Urinary bladder (tissue), 4 donors: Measurements from ENCODE around the gene SLC6A18. TPM values are rescaled to one million over a fixed set of nuclear protein-coding genes. Genes with fewer than 3 reads are reported as not detected.

Experiments
- DNase-seq: peaks from one replicate; pipeline ENCODE4 v3.0.0-alpha.2; 2015; ENCODE audit errors: extremely low spot score
- H3K27ac ChIP-seq: one replicate; pipeline ENCODE4 v1.5.1; 2013; ENCODE audit warnings: low read depth, mild to moderate bottlenecking, moderate library complexity
- H3K36me3 ChIP-seq: one replicate; pipeline ENCODE4 v1.6.1; 2013; ENCODE audit warnings: mild to moderate bottlenecking, moderate library complexity; ENCODE audit not compliant: insufficient read depth
- H3K4me1 ChIP-seq: one replicate; pipeline ENCODE4 v1.6.1; 2013; ENCODE audit warnings: mild to moderate bottlenecking, moderate library complexity; ENCODE audit not compliant: insufficient read depth
- H3K4me3 ChIP-seq: one replicate; pipeline ENCODE4 v1.5.1; 2013; ENCODE audit warnings: low read depth, low read length
- WGBS: extraction: QIAGEN DNeasy Blood & Tissue Kit; methylation state at CpG from one replicate; pipeline ENCODE4 v1.1.7; 2013; 5-methylcytosine and 5-hydroxymethylcytosine counted together
- polyA plus RNA-seq: library from polyadenylated mRNA; stranded (reverse); fragments of 200-250 nt; gene quantifications from one replicate; pipeline ENCODE4 v1.2.3, GENCODE V29; 2013
- total RNA-seq: library from RNA; depleted of rRNA; stranded (reverse); fragments of >200 nt; gene quantifications from one replicate; pipeline ENCODE4 v1.2.3, GENCODE V29; 2014
- donor health status: healthy with polysubstance abuse.
- donor health status: healthy.

Gene SLC6A18
- total and polyA plus RNA-seq, 2 donors = not detected

GRCh38 chr5:1245905-1246576 lies 20.9 kb downstream of the SLC6A18 start:
- DNase-seq = no peak
- no peaks in the 10 kb centered on the region for H3K36me3 ChIP-seq
- no peak overlapping the region for H3K4me3 ChIP-seq
- 55% methylated on average over 58 of the region's 58 CpGs for WGBS
- no peaks in the 10 kb centered on the region for H3K4me1 ChIP-seq
- H3K27ac ChIP-seq = no peak overlapping the region

- Histone ChIP-seq H3K36me3 (no peaks in the 10 kb centered on the region), H3K27ac (no peak overlapping the region), H3K4me3 (no peak overlapping the region), H3K4me1 (no peaks in the 10 kb centered on the region)
- WGBS = 25% methylated on average over 43 of the region's 43 CpGs
- DNase-seq = no peak
Measured at GRCh38 chr5:1246711-1247431, 21.7 kb downstream of the SLC6A18 start.

GRCh38 chr5:1247811-1248210 lies 22.6 kb downstream of the SLC6A18 start:
- H3K4me3 ChIP-seq = no peak overlapping the region
- H3K4me1 ChIP-seq = no peaks in the 10 kb centered on the region
- no peak overlapping the region for H3K27ac ChIP-seq
- DNase-seq = no peak
- 67% methylated on average over 6 of the region's 6 CpGs for WGBS
- H3K36me3 ChIP-seq = no peaks in the 10 kb centered on the region

- Histone ChIP-seq H3K27ac (no peak overlapping the region), H3K4me1 (no peaks in the 10 kb centered on the region), H3K4me3 (no peak overlapping the region), H3K36me3 (no peaks in the 10 kb centered on the region)
- WGBS = 79% methylated on average over 29 of the region's 29 CpGs
- no peak for DNase-seq
Measured at GRCh38 chr5:1249366-1250280, 24.4 kb downstream of the SLC6A18 start.

- Histone ChIP-seq H3K4me3 (no peak overlapping the region), H3K4me1 (no peaks in the 10 kb centered on the region), H3K36me3 (no peaks in the 10 kb centered on the region), H3K27ac (no peak overlapping the region)
- DNase-seq = no peak
- 31% methylated on average over 27 of the region's 27 CpGs for WGBS
Measured at GRCh38 chr5:1251678-1252580, 26.7 kb downstream of the SLC6A18 start.

GRCh38 chr5:1252681-1253080 lies 27.5 kb downstream of the SLC6A18 start:
- Histone ChIP-seq H3K4me1 (no peaks in the 10 kb centered on the region), H3K36me3 (no peaks in the 10 kb centered on the region), H3K27ac (no peak overlapping the region), H3K4me3 (no peak overlapping the region)
- DNase-seq = no peak
- 92% methylated on average over 9 of the region's 9 CpGs for WGBS

GRCh38 chr5:1253456-1254105 lies 28.4 kb downstream of the SLC6A18 start:
- no peak overlapping the region for H3K27ac ChIP-seq
- H3K4me1 ChIP-seq = no peaks in the 10 kb centered on the region
- no peaks in the 10 kb centered on the region for H3K36me3 ChIP-seq
- DNase-seq = no peak
- no peak overlapping the region for H3K4me3 ChIP-seq
- WGBS = 82% methylated on average over 33 of the region's 33 CpGs

- no peak overlapping the region for H3K27ac ChIP-seq
- WGBS = 84% methylated on average over 19 of the region's 19 CpGs
- H3K36me3 ChIP-seq = no peaks in the 10 kb centered on the region
- H3K4me1 ChIP-seq = no peaks in the 10 kb centered on the region
- DNase-seq = no peak
- H3K4me3 ChIP-seq = no peak overlapping the region
Measured at GRCh38 chr5:1254196-1254595, 29.0 kb downstream of the SLC6A18 start.

GRCh38 chr5:1255081-1255561 lies 29.9 kb downstream of the SLC6A18 start:
- no peak overlapping the region for H3K27ac ChIP-seq
- H3K4me3 ChIP-seq = no peak overlapping the region
- DNase-seq = no peak
- 60% methylated on average over 16 of the region's 16 CpGs for WGBS
- no peaks in the 10 kb centered on the region for H3K36me3 ChIP-seq
- no peaks in the 10 kb centered on the region for H3K4me1 ChIP-seq

GRCh38 chr5:1256776-1257175 lies 31.6 kb downstream of the SLC6A18 start:
- no peak overlapping the region for H3K27ac ChIP-seq
- no peak for DNase-seq
- WGBS = 83% methylated on average over 23 of the region's 23 CpGs
- H3K4me1 ChIP-seq = no peaks in the 10 kb centered on the region
- no peak overlapping the region for H3K4me3 ChIP-seq
- no peaks in the 10 kb centered on the region for H3K36me3 ChIP-seq

GRCh38 chr5:1257363-1257762 lies 32.2 kb downstream of the SLC6A18 start:
- no peaks in the 10 kb centered on the region for H3K36me3 ChIP-seq
- 85% methylated on average over 17 of the region's 17 CpGs for WGBS
- no peak overlapping the region for H3K27ac ChIP-seq
- no peak for DNase-seq
- H3K4me1 ChIP-seq = no peaks in the 10 kb centered on the region
- H3K4me3 ChIP-seq = no peak overlapping the region

- 85% methylated on average over 13 of the region's 13 CpGs for WGBS
- Histone ChIP-seq H3K4me3 (no peak overlapping the region), H3K4me1 (no peaks in the 10 kb centered on the region), H3K27ac (no peak overlapping the region), H3K36me3 (no peaks in the 10 kb centered on the region)
- DNase-seq = no peak
Measured at GRCh38 chr5:1257841-1258240, 32.7 kb downstream of the SLC6A18 start.
